ENCODE measurements around the gene PIK3CG.

DNA sequence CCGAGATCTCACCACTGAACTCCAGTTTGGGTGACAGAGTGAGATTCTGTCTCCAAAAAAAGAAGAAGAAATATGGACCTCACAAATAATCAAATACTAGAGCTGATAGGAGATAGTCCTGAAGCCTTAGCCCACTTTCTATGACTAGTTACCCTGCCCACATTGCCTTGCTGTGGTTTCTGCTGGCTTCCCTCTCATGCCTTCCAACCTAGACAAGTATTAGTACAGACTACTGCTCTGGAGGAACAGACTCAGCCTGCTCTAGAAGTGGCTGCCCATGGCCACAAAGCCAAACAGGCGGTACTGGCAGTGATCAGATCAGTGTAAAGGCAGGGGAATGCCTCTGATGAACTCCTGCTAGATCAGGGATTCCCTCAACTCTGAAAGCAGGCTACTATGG lies 89.8 kb downstream of the PIK3CG start:
- TF ChIP-seq, protein P1, sequence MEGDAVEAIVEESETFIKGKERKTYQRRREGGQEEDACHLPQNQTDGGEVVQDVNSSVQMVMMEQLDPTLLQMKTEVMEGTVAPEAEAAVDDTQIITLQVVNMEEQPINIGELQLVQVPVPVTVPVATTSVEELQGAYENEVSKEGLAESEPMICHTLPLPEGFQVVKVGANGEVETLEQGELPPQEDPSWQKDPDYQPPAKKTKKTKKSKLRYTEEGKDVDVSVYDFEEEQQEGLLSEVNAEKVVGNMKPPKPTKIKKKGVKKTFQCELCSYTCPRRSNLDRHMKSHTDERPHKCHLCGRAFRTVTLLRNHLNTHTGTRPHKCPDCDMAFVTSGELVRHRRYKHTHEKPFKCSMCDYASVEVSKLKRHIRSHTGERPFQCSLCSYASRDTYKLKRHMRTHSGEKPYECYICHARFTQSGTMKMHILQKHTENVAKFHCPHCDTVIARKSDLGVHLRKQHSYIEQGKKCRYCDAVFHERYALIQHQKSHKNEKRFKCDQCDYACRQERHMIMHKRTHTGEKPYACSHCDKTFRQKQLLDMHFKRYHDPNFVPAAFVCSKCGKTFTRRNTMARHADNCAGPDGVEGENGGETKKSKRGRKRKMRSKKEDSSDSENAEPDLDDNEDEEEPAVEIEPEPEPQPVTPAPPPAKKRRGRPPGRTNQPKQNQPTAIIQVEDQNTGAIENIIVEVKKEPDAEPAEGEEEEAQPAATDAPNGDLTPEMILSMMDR (IDR thresholded peaks at IDR 0.05) = no peak
- no peak for TF ChIP-seq POLR2A (IDR thresholded peaks at IDR 0.05)

All from stomach (tissue), 4 donors.